ENCODE results near the gene HMGXB3. TPM values are rescaled to one million over a fixed set of nuclear protein-coding genes. Genes with fewer than 3 reads are reported as not detected.

The HMGXB3 gene
- total and polyA plus RNA-seq, 9 donors: 14.1 to 32.1 (median 28.1) TPM

- Histone ChIP-seq H3K4me1 (ENCODE audit: insufficient read depth) (peaks cover 4% of the 10 kb centered on the region), H3K9me3 (no peaks in the 10 kb centered on the region), H3K27me3 (no peaks in the 10 kb centered on the region), H3K27ac (no peak overlapping the region), H3K36me3 (no peaks in the 10 kb centered on the region), H3K4me3 (no peak overlapping the region)
- no peak for DNase-seq
- TF ChIP-seq CTCF (IDR thresholded peaks at IDR 0.05) (no peak), EP300 (IDR thresholded peaks at IDR 0.05) (no peak), POLR2A (IDR thresholded peaks at IDR 0.05) (no peak)
- intact Hi-C loops (cut with DNase I): loop anchor here in 2 of 4 donors (10.0 kb wide), 2 partner anchors 165 to 365 kb away; no protein-coding TSS in a partner anchor
- 49 to 52% (median 51%) methylated on average over 3 of the region's 3 CpGs for WGBS, 3 donors
These were observed 1.2 kb upstream of the HMGXB3 start for GRCh38 chr5:149999359-149999758.

- H3K4me1 ChIP-seq (ENCODE audit: insufficient read depth): peaks cover 4% of the 10 kb centered on the region
- DNase-seq: no peak
- H3K27me3 ChIP-seq: no peaks in the 10 kb centered on the region
- H3K9me3 ChIP-seq: no peaks in the 10 kb centered on the region
- TF ChIP-seq CTCF (IDR thresholded peaks at IDR 0.05): no peak
- no peak for TF ChIP-seq EP300 (IDR thresholded peaks at IDR 0.05)
- TF ChIP-seq POLR2A (IDR thresholded peaks at IDR 0.05): no peak
- peak overlapping the region; percentile 81 to 86 for H3K27ac ChIP-seq
- intact Hi-C loops (cut with DNase I): loop anchor here in 3 of 4 donors (10.0 kb wide), 3 partner anchors 165 to 365 kb away; no protein-coding TSS in a partner anchor
- 8 to 17% (median 9%) methylated on average over 7 of the region's 7 CpGs for WGBS, 3 donors
- no peaks in the 10 kb centered on the region for H3K36me3 ChIP-seq
- peak overlapping the region; percentile 99 for H3K4me3 ChIP-seq
These were observed 678 bp upstream of the HMGXB3 start for GRCh38 chr5:149999866-150000255.

GRCh38 chr5:150000990-150001659 is 586 bp downstream of the HMGXB3 start:
- WGBS, 3 donors: 0 to 1% (median 0%) methylated on average over 44 of the region's 44 CpGs
- Histone ChIP-seq H3K4me1 (ENCODE audit: insufficient read depth) (peaks cover 4% of the 10 kb centered on the region), H3K27me3 (no peaks in the 10 kb centered on the region), H3K9me3 (no peaks in the 10 kb centered on the region), H3K27ac (peak overlapping the region; percentile 81 to 86), H3K4me3 (peak overlapping the region; percentile 99), H3K36me3 (no peaks in the 10 kb centered on the region)
- intact Hi-C loops (cut with DNase I): loop anchor here in 1 of 4 donors (10.0 kb wide), 1 partner anchor 214 kb away; no protein-coding TSS in a partner anchor
- no peak for TF ChIP-seq POLR2A (IDR thresholded peaks at IDR 0.05)
- TF ChIP-seq CTCF (IDR thresholded peaks at IDR 0.05): no peak
- no peak for TF ChIP-seq EP300 (IDR thresholded peaks at IDR 0.05)
- peak in 3 of 5 donors; percentile 24 to 59 (median 47) for DNase-seq

- H3K27ac ChIP-seq: peak overlapping the region in 1 of 2 donors; percentile 6
- intact Hi-C loops (cut with DNase I): loop anchor here in 1 of 4 donors (10.0 kb wide), 1 partner anchor 213 kb away; no protein-coding TSS in a partner anchor
- DNase-seq: no peak
- no peak for TF ChIP-seq POLR2A (IDR thresholded peaks at IDR 0.05)
- no peak for TF ChIP-seq EP300 (IDR thresholded peaks at IDR 0.05)
- no peak for TF ChIP-seq CTCF (IDR thresholded peaks at IDR 0.05)
- no peaks in the 10 kb centered on the region for H3K27me3 ChIP-seq
- peaks cover 4% of the 10 kb centered on the region for H3K4me1 ChIP-seq (ENCODE audit: insufficient read depth)
- 10 to 11% (median 11%) methylated on average over 8 of the region's 8 CpGs for WGBS, 3 donors
- no peaks in the 10 kb centered on the region for H3K9me3 ChIP-seq
- H3K4me3 ChIP-seq: peak overlapping the region; percentile 99
- no peaks in the 10 kb centered on the region for H3K36me3 ChIP-seq
These were observed 1.3 kb downstream of the HMGXB3 start for GRCh38 chr5:150001660-150002486.

All from ovary (tissue), 9 donors.